ENCODE measurements around the gene GRIK5. TPM values are rescaled to one million over a fixed set of nuclear protein-coding genes. Genes with fewer than 3 reads are reported as not detected.
A peak's percentile ranks its signal among the peaks of the same experiment; 100 is the strongest.

Gene GRIK5
- polyA plus RNA-seq, 1 experiment, result 0.05 TPM

- no peak for TF ChIP-seq CTCF (IDR thresholded peaks at IDR 0.05; ENCODE audit: low read depth, low read length)
- no peaks in the 10 kb centered on the region for H3K27me3 ChIP-seq (ENCODE audit: control insufficient read depth, insufficient read depth, low read length)
- no peak overlapping the region for H3K4me3 ChIP-seq (ENCODE audit: low read depth, low read length)
- no peaks in the 10 kb centered on the region; the same call in 1 of the 2 replicates for H3K9me3 ChIP-seq (ENCODE audit: control insufficient read depth, insufficient read depth, low read length)
- no peak for DNase-seq (ENCODE audit: low read depth, low spot score)
- H3K27ac ChIP-seq (ENCODE audit: low read depth, low read length), result no peak overlapping the region
- ChIA-PET POLR2A (interaction anchor here (0.6 kb wide), 1 partner anchor 109 kb away, joined by 3 read pairs; no protein-coding TSS in a partner anchor), CTCF (interaction anchor here (1.1 kb wide), 1 partner anchor 44 kb away, joined by 3 read pairs; no protein-coding TSS in a partner anchor)
Observed at GRCh38 chr19:42079276-42079669, 9.3 kb upstream of the GRIK5 start.

GRCh38 chr19:42078538-42079275, 8.7 kb upstream of the GRIK5 start:
- ChIA-PET POLR2A (interaction anchor here (0.6 kb wide), 1 partner anchor 109 kb away, joined by 3 read pairs; no protein-coding TSS in a partner anchor), CTCF (interaction anchor here (0.8 to 1.1 kb wide), 2 partner anchors 13 to 44 kb away, joined by 3 read pairs; no protein-coding TSS in a partner anchor)
- Histone ChIP-seq H3K27me3 (ENCODE audit: control insufficient read depth, insufficient read depth, low read length) (no peaks in the 10 kb centered on the region), H3K4me3 (ENCODE audit: low read depth, low read length) (no peak overlapping the region), H3K9me3 (ENCODE audit: control insufficient read depth, insufficient read depth, low read length) (no peaks in the 10 kb centered on the region; the same call in 1 of the 2 replicates), H3K27ac (ENCODE audit: low read depth, low read length) (no peak overlapping the region)
- TF ChIP-seq CTCF (IDR thresholded peaks at IDR 0.05; ENCODE audit: low read depth, low read length), result no peak
- DNase-seq (ENCODE audit: low read depth, low spot score), result no peak

- Histone ChIP-seq H3K27me3 (ENCODE audit: control insufficient read depth, insufficient read depth, low read length) (no peaks in the 10 kb centered on the region), H3K27ac (ENCODE audit: low read depth, low read length) (no peak overlapping the region), H3K9me3 (ENCODE audit: control insufficient read depth, insufficient read depth, low read length) (no peaks in the 10 kb centered on the region; the same call in 1 of the 2 replicates), H3K4me3 (ENCODE audit: low read depth, low read length) (peak overlapping the region; percentile 88; the same call in 1 of the 2 replicates)
- ChIA-PET POLR2A (no interaction called here), CTCF (interaction anchor here (0.8 kb wide), 1 partner anchor 14 kb away, joined by 3 read pairs; no protein-coding TSS in a partner anchor)
- no peak for DNase-seq (ENCODE audit: low read depth, low spot score)
- no peak for TF ChIP-seq CTCF (IDR thresholded peaks at IDR 0.05; ENCODE audit: low read depth, low read length)
Observed at GRCh38 chr19:42078058-42078457, 8.1 kb upstream of the GRIK5 start.

- no peak for DNase-seq (ENCODE audit: low read depth, low spot score)
- Histone ChIP-seq H3K27me3 (ENCODE audit: control insufficient read depth, insufficient read depth, low read length) (no peaks in the 10 kb centered on the region), H3K27ac (ENCODE audit: low read depth, low read length) (peak overlapping the region; percentile 21), H3K4me3 (ENCODE audit: low read depth, low read length) (peak overlapping the region; percentile 88), H3K9me3 (ENCODE audit: control insufficient read depth, insufficient read depth, low read length) (no peaks in the 10 kb centered on the region; the same call in 1 of the 2 replicates)
- CTCF ChIA-PET, result interaction anchor here (0.7 kb wide), 1 partner anchor 57 kb away, joined by 3 read pairs; no protein-coding TSS in a partner anchor
- TF ChIP-seq CTCF (IDR thresholded peaks at IDR 0.05; ENCODE audit: low read depth, low read length), result no peak
- POLR2A ChIA-PET, result interaction anchor here (0.6 to 1.4 kb wide), 5 partner anchors 16 to 211 kb away, joined by 3 to 5 read pairs (median 3); partner anchors contain the start of gene RABAC1
Observed at GRCh38 chr19:42076380-42076944, 6.5 kb upstream of the GRIK5 start.
